ENCODE measurements around the gene RPUSD3. TPM values are rescaled to one million over a fixed set of nuclear protein-coding genes. Genes with fewer than 3 reads are reported as not detected.

RPUSD3 gene
- total and polyA plus RNA-seq, 9 of the 15 experiments (the other 6 are each of a cell fraction or from before 2014, with no cell fraction given): 13.8 to 99.0 (median 59.3) TPM

- TF ChIP-seq RAD21 (CRISPR knock-in tag; conservative IDR thresholded peaks at IDR 0.05 in 1 of 2, IDR thresholded peaks at IDR 0.05 in 1 of 2) (peak; percentile 25 to 55; a peak in 3 of 4 replicates), MXD1 (CRISPR knock-in tag; IDR thresholded peaks at IDR 0.05; ENCODE audit: borderline replicate concordance, poor library complexity, severe bottlenecking) (no peak), FOSL1 (tag; conservative IDR thresholded peaks at IDR 0.05) (no peak), SAFB2 (IDR thresholded peaks at IDR 0.05; ENCODE audit: borderline replicate concordance, low read depth, low read length, severe bottlenecking) (no peak), TFAP4 (CRISPR knock-in tag; IDR thresholded peaks at IDR 0.05; ENCODE audit: borderline replicate concordance) (peak; percentile 83), KLF16 (IDR thresholded peaks at IDR 0.05) (0 out of 2 replicates have a peak, but pooled peaks have one; percentile 5), NFRKB (IDR thresholded peaks at IDR 0.05; ENCODE audit: low read depth) (no peak), MXI1 (IDR thresholded peaks at IDR 0.05; ENCODE audit: low read depth, low read length) (no peak), SRSF9 (IDR thresholded peaks at IDR 0.05; ENCODE audit: borderline replicate concordance, low read depth, low read length) (no peak), CHD7 (IDR thresholded peaks at IDR 0.05; ENCODE audit: low read depth, low read length) (no peak), CTCF (IDR thresholded peaks at IDR 0.05 in 2 of 3, conservative IDR thresholded peaks at IDR 0.05 in 1 of 3; ENCODE audit: insufficient read depth in 2 of 3, low read depth in 1 of 3, low read length in 3 of 3) (peak; percentile 41 to 63 (median 55); a peak in 5 of 6 replicates)
These were observed 16.8 kb downstream of the RPUSD3 start (continued) for GRCh38 chr3:9826815-9827573.

Data from K562 (cell line).